IPS-11a (cell line): Measurements from ENCODE around the gene BBS9.

Experiments used
- H3K4me3 ChIP-seq: one replicate; pipeline ENCODE4 v1.5.1; 2013; ENCODE audit warnings: low read depth, low read length, control low read depth

Gene BBS9

GRCh38 chr7:33636359-33636758 is 507.0 kb downstream of the BBS9 start:
- no peak overlapping the region for H3K4me3 ChIP-seq

- no peak overlapping the region for H3K4me3 ChIP-seq
Measured at GRCh38 chr7:33639552-33640197, 510.3 kb downstream of the BBS9 start.

- no peak overlapping the region for H3K4me3 ChIP-seq
Measured at GRCh38 chr7:33640741-33641140, 511.4 kb downstream of the BBS9 start.

GRCh38 chr7:33642312-33642711 is 512.9 kb downstream of the BBS9 start:
- H3K4me3 ChIP-seq, result no peak overlapping the region

- H3K4me3 ChIP-seq, result no peak overlapping the region
Measured at GRCh38 chr7:33643530-33643929, 514.2 kb downstream of the BBS9 start.

- H3K4me3 ChIP-seq, result no peak overlapping the region
Measured at GRCh38 chr7:33644489-33644888, 515.1 kb downstream of the BBS9 start.

- no peak overlapping the region for H3K4me3 ChIP-seq
Measured at GRCh38 chr7:33645104-33645503, 515.7 kb downstream of the BBS9 start.

- H3K4me3 ChIP-seq, result no peak overlapping the region
Measured at GRCh38 chr7:33646166-33646565, 516.8 kb downstream of the BBS9 start.

- H3K4me3 ChIP-seq, result no peak overlapping the region
Measured at GRCh38 chr7:33646891-33647391, 517.6 kb downstream of the BBS9 start.

GRCh38 chr7:33649476-33650441 is 520.4 kb downstream of the BBS9 start:
- H3K4me3 ChIP-seq, result no peak overlapping the region

- H3K4me3 ChIP-seq, result no peak overlapping the region
Measured at GRCh38 chr7:33650828-33651227, 521.5 kb downstream of the BBS9 start.

GRCh38 chr7:33651998-33652515 is 522.7 kb downstream of the BBS9 start:
- H3K4me3 ChIP-seq, result no peak overlapping the region

- no peak overlapping the region for H3K4me3 ChIP-seq
Measured at GRCh38 chr7:33654676-33655075, 525.3 kb downstream of the BBS9 start.
